ENCODE data around the gene SLCO2B1. TPM values are rescaled to one million over a fixed set of nuclear protein-coding genes. Genes with fewer than 3 reads are reported as not detected.

The SLCO2B1 gene
- total and polyA plus RNA-seq, 2 experiments from 2014 or later = not detected

GRCh38 chr11:75195167-75195962, 44.5 kb downstream of the SLCO2B1 start:
- DNase-seq (ENCODE audit: low spot score) = no peak
- no peak for ATAC-seq

More at GRCh38 chr11:75195167-75195962, 44.5 kb downstream of the SLCO2B1 start:
- H3K9me3 Mint-ChIP-seq = no peaks in the 10 kb centered on the region
- Histone ChIP-seq H3K27ac (ENCODE audit: low read depth) (no peak overlapping the region), H3K4me1 (ENCODE audit: insufficient read depth) (peaks cover 5% of the 10 kb centered on the region; the same call in 1 of the 2 replicates), H3K27me3 (ENCODE audit: insufficient read depth) (no peaks in the 10 kb centered on the region), H3K9me2 (ENCODE audit: insufficient read depth) (no peaks in the 10 kb centered on the region), H3F3A (replicated peaks; ENCODE audit: low read depth) (no peaks in the 10 kb centered on the region), H3K4me2 (no peak overlapping the region), H3K36me3 (ENCODE audit: insufficient read depth) (no peaks in the 10 kb centered on the region), H3K4me3 (no peak overlapping the region), H2AFZ (no peak overlapping the region), H4K20me1 (replicated peaks; ENCODE audit: insufficient read depth) (no peaks in the 10 kb centered on the region), H3K79me2 (replicated peaks; ENCODE audit: insufficient read depth) (no peaks in the 10 kb centered on the region)
- no peaks in the 10 kb centered on the region for H3K36me3 Mint-ChIP-seq (ENCODE audit: low read depth)
- no peak overlapping the region for H3K4me3 Mint-ChIP-seq
- peaks cover 10% of the 10 kb centered on the region for H3K27me3 Mint-ChIP-seq (ENCODE audit: insufficient read depth, low read depth, poor library complexity)
- H3K27ac Mint-ChIP-seq = no peak overlapping the region
- H3K4me1 Mint-ChIP-seq = peaks cover 10% of the 10 kb centered on the region
- TF ChIP-seq CREB1 (CRISPR knock-in tag; IDR thresholded peaks at IDR 0.05; ENCODE audit: low read depth) = no peak
- no peak for TF ChIP-seq ETS1 (IDR thresholded peaks at IDR 0.05)
- TF ChIP-seq CTCF (conservative IDR thresholded peaks at IDR 0.05; ENCODE audit: low read depth in 2 of 2) = no peak
- TF ChIP-seq NANOG (IDR thresholded peaks at IDR 0.05; ENCODE audit: borderline replicate concordance) = no peak
- TF ChIP-seq STAT1 (IDR thresholded peaks at IDR 0.05; ENCODE audit: unreplicated experiment) = no peak
- TF ChIP-seq JUNB (IDR thresholded peaks at IDR 0.05; ENCODE audit: unreplicated experiment) = no peak
- no peak for TF ChIP-seq ZNF114 (CRISPR knock-in tag; IDR thresholded peaks at IDR 0.05)
- no peak for TF ChIP-seq ZNF331 (CRISPR knock-in tag; IDR thresholded peaks at IDR 0.05; ENCODE audit: low read depth)
- no peak for TF ChIP-seq EZH2 (IDR thresholded peaks at IDR 0.05; ENCODE audit: low read depth, unreplicated experiment)
- TF ChIP-seq POLR2AphosphoS5 (IDR thresholded peaks at IDR 0.05; ENCODE audit: low read depth) = no peak
- no peak for TF ChIP-seq ZNF462 (CRISPR knock-in tag; IDR thresholded peaks at IDR 0.05)
- TF ChIP-seq EZH2phosphoT487 (IDR thresholded peaks at IDR 0.05; ENCODE audit: unreplicated experiment) = no peak
- TF ChIP-seq REST (IDR thresholded peaks at IDR 0.05; ENCODE audit: unreplicated experiment) = no peak
